ENCODE measurements around the gene TEX14.

- TF ChIP-seq, protein P1, sequence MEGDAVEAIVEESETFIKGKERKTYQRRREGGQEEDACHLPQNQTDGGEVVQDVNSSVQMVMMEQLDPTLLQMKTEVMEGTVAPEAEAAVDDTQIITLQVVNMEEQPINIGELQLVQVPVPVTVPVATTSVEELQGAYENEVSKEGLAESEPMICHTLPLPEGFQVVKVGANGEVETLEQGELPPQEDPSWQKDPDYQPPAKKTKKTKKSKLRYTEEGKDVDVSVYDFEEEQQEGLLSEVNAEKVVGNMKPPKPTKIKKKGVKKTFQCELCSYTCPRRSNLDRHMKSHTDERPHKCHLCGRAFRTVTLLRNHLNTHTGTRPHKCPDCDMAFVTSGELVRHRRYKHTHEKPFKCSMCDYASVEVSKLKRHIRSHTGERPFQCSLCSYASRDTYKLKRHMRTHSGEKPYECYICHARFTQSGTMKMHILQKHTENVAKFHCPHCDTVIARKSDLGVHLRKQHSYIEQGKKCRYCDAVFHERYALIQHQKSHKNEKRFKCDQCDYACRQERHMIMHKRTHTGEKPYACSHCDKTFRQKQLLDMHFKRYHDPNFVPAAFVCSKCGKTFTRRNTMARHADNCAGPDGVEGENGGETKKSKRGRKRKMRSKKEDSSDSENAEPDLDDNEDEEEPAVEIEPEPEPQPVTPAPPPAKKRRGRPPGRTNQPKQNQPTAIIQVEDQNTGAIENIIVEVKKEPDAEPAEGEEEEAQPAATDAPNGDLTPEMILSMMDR (IDR thresholded peaks at IDR 0.05; ENCODE audit: extremely low read depth in 1 of 2, insufficient read depth in 1 of 2, low read depth in 1 of 2, low read length in 2 of 2) = no peak
- TF ChIP-seq POLR2AphosphoS5 (IDR thresholded peaks at IDR 0.05; ENCODE audit: insufficient read depth, low read depth, low read length) (peak; percentile 50), POLR2A (IDR thresholded peaks at IDR 0.05; ENCODE audit: low read depth, low read length) (no peak), EZH2 (IDR thresholded peaks at IDR 0.05; ENCODE audit: borderline replicate concordance, low read depth, low read length, severe bottlenecking) (no peak), JUN (IDR thresholded peaks at IDR 0.05; ENCODE audit: borderline replicate concordance, insufficient read depth, insufficient read length, low read depth) (peak; percentile 82), MYC (IDR thresholded peaks at IDR 0.05; ENCODE audit: low read depth, low read length) (no peak), FOS (IDR thresholded peaks at IDR 0.05; ENCODE audit: borderline replicate concordance, insufficient read depth, low read length) (peak; percentile 90)
- TF ChIP-seq, protein P2, sequence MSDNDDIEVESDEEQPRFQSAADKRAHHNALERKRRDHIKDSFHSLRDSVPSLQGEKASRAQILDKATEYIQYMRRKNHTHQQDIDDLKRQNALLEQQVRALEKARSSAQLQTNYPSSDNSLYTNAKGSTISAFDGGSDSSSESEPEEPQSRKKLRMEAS (IDR thresholded peaks at IDR 0.05; ENCODE audit: insufficient read depth, insufficient read length) = no peak
Measured at GRCh38 chr17:58641887-58642311, 49.9 kb downstream of the TEX14 start.

Measured in endothelial cell of umbilical vein (primary cell).